Activated B cell treated with CpG ODN at 0.5 μM for 24 hours (primary cell): Measurements from ENCODE around the gene ZDHHC1. TPM values are rescaled to one million over a fixed set of nuclear protein-coding genes. Genes with fewer than 3 reads are reported as not detected.

Experiments
- ATAC-seq: fragments of 200-7000 bp; cut with Tn5 transposase; one replicate; pipeline ENCODE4 v1.10.0; 2021; ENCODE audit warnings: low read depth, mild to moderate bottlenecking, moderate library complexity
- CTCF ChIA-PET: fragments of 350-600 bp; sonication (Branson Sonifier 250); formaldehyde crosslinking; loops from one replicate; lab custom pipeline; 2021; ENCODE audit warnings: antibody characterized with exemption; lab: Charles Lee
- POLR2A ChIA-PET: fragments of 350-600 bp; sonication (Branson Sonifier 250); formaldehyde crosslinking; loops from one replicate; lab custom pipeline; 2021; ENCODE audit warnings: antibody characterized with exemption; lab: Charles Lee
- DNase-seq: peaks from one replicate; pipeline ENCODE4 v3.0.0; 2022
- H3K27ac Mint-ChIP-seq: one replicate; pipeline ENCODE4 v1.8.0; 2020; ENCODE audit warnings: mixed read lengths
- H3K27me3 Mint-ChIP-seq: one replicate; pipeline ENCODE4 v1.8.0; 2021; ENCODE audit warnings: mixed read lengths
- H3K36me3 Mint-ChIP-seq: one replicate; pipeline ENCODE4 v1.8.0; 2021; ENCODE audit warnings: low read depth, mixed read lengths
- H3K4me1 Mint-ChIP-seq: one replicate; pipeline ENCODE4 v1.8.0; 2021; ENCODE audit warnings: mixed read lengths
- H3K4me3 Mint-ChIP-seq: one replicate; pipeline ENCODE4 v1.8.0; 2020; ENCODE audit warnings: mild to moderate bottlenecking, mixed read lengths
- H3K9me3 Mint-ChIP-seq: one replicate; pipeline ENCODE4 v1.8.0; 2020; ENCODE audit warnings: mixed read lengths
- intact Hi-C: fragments of 100-400 bp; cut with micrococcal nuclease; formaldehyde crosslinking; loops from one replicate; pipeline ENCODE4 v1.15.1; 2024
- total RNA-seq: library from RNA; stranded (reverse); gene quantifications from 2 replicates; pipeline ENCODE4 v1.2.3, GENCODE V29; 2022
- TF ChIP-seq, protein P1 (sequence below): fragments of 200-600 bp; IDR thresholded peaks from one replicate; pipeline ENCODE4 v1.8.0; 2022; ENCODE audit warnings: antibody characterized with exemption, mild to moderate bottlenecking

Gene ZDHHC1
- total RNA-seq, 1 donor from 2014 or later: 3.8 TPM

DNA sequence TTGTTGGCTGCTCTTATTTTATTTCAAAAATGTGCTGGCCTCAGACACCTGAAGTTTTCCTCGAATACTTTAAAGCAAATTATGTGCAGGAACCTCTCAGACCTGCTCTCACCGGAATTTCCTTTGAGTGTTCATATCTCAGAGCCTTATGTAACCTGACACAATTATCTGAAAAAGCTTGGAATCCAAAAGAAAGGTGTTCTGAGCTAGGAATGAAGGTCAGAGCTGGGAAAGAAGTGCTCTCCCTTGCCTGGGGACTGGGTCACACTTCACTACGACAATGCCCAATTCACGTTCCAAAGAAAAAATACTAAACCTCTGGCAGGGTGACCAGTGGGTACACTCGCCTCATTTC, 8.0 kb upstream of the ZDHHC1 start:
- Mint-ChIP-seq H3K27me3 (peaks cover 28% of the 10 kb centered on the region), H3K36me3 (no peaks in the 10 kb centered on the region), H3K4me1 (peaks cover 2% of the 10 kb centered on the region), H3K4me3 (no peak overlapping the region), H3K9me3 (no peaks in the 10 kb centered on the region), H3K27ac (no peak overlapping the region)
- DNase-seq: no peak
- ATAC-seq: no peak
- ChIA-PET CTCF (interaction anchor here (1.2 to 1.3 kb wide), 2 partner anchors 23 to 41 kb away, joined by 3 to 5 read pairs; no protein-coding TSS in a partner anchor), POLR2A (no interaction called here)
- TF ChIP-seq, protein P1, sequence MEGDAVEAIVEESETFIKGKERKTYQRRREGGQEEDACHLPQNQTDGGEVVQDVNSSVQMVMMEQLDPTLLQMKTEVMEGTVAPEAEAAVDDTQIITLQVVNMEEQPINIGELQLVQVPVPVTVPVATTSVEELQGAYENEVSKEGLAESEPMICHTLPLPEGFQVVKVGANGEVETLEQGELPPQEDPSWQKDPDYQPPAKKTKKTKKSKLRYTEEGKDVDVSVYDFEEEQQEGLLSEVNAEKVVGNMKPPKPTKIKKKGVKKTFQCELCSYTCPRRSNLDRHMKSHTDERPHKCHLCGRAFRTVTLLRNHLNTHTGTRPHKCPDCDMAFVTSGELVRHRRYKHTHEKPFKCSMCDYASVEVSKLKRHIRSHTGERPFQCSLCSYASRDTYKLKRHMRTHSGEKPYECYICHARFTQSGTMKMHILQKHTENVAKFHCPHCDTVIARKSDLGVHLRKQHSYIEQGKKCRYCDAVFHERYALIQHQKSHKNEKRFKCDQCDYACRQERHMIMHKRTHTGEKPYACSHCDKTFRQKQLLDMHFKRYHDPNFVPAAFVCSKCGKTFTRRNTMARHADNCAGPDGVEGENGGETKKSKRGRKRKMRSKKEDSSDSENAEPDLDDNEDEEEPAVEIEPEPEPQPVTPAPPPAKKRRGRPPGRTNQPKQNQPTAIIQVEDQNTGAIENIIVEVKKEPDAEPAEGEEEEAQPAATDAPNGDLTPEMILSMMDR: no peak
- intact Hi-C loops: no loop called here

DNA sequence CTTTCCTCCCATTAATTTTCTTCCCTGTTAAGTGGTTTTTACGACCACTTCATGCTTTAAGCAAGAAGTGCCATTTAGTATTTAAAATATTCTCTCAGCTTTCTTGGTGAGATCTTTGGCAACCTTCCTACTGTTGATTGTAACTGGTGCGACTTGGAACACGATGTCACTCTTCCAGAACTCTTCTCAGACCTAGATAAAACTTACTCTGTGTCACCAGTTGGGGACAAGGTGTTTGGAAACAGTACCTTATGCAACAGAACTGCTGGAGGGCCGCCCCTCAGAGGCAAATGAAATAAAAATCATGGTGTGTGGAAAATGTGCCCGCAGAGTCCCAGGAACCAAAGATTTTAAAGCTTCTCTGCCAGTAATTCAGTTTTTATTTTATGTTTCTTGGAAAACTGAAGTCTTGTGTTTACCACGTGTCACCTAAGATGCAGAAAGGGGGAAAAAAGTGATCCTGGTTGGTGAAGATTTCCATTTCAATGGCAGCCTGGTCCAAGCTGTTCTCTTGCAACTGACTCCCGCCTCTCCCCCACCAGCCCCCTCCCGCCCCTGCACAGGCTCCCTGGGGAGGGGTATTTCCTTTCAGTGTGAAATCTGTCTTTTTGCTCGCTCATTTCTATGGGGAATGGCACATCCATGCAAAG, 7.5 kb upstream of the ZDHHC1 start:
- no peak overlapping the region for H3K27ac Mint-ChIP-seq
- ChIA-PET POLR2A (no interaction called here), CTCF (interaction anchor here (1.2 kb wide), 1 partner anchor 23 kb away, joined by 3 read pairs; no protein-coding TSS in a partner anchor)
- H3K9me3 Mint-ChIP-seq: no peaks in the 10 kb centered on the region
- intact Hi-C loops: no loop called here
- no peaks in the 10 kb centered on the region for H3K36me3 Mint-ChIP-seq
- H3K4me3 Mint-ChIP-seq: no peak overlapping the region
- H3K27me3 Mint-ChIP-seq: peaks cover 24% of the 10 kb centered on the region
- ATAC-seq (no peak), DNase-seq (no peak)
- TF ChIP-seq, protein P1: no peak
- peaks cover 2% of the 10 kb centered on the region for H3K4me1 Mint-ChIP-seq

DNA sequence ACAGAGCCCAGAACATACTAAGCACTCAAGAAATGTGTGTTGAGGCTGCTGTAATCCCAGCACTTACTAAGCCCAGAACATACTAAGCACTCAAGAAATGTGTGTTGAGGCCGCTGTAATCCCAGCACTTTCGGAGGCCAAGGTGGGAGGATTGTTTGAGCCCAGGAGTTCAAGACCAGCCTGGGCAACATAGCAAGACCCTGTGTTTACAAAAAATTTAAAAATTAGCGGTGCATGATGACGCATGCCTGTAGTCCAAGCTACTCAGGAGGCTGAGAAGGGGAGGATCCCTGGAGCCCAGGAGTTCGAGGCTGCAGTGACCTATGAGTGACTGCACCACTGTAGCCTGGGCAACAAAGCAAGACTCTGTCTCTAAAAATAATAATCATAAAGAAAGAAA, 6.7 kb upstream of the ZDHHC1 start:
- DNase-seq: no peak
- POLR2A ChIA-PET: no interaction called here
- TF ChIP-seq, protein P1: no peak
- CTCF ChIA-PET: interaction anchor here (1.2 kb wide), 1 partner anchor 11 kb away, joined by 4 read pairs; no protein-coding TSS in a partner anchor
- H3K9me3 Mint-ChIP-seq: no peaks in the 10 kb centered on the region
- H3K4me3 Mint-ChIP-seq: no peak overlapping the region
- peaks cover 23% of the 10 kb centered on the region for H3K27me3 Mint-ChIP-seq
- intact Hi-C loops: no loop called here
- ATAC-seq: no peak
- H3K27ac Mint-ChIP-seq: no peak overlapping the region
- H3K4me1 Mint-ChIP-seq: peaks cover 2% of the 10 kb centered on the region
- no peaks in the 10 kb centered on the region for H3K36me3 Mint-ChIP-seq

- ChIA-PET CTCF (no interaction called here), POLR2A (no interaction called here)
- Mint-ChIP-seq H3K27me3 (peaks cover 18% of the 10 kb centered on the region), H3K27ac (no peak overlapping the region), H3K4me3 (no peak overlapping the region), H3K9me3 (no peaks in the 10 kb centered on the region), H3K4me1 (peaks cover 6% of the 10 kb centered on the region), H3K36me3 (no peaks in the 10 kb centered on the region)
- DNase-seq: no peak
- TF ChIP-seq, protein P1: no peak
- no peak for ATAC-seq
- intact Hi-C loops: no loop called here
Observed at GRCh38 chr16:67421030-67421429, 4.8 kb upstream of the ZDHHC1 start.

DNA sequence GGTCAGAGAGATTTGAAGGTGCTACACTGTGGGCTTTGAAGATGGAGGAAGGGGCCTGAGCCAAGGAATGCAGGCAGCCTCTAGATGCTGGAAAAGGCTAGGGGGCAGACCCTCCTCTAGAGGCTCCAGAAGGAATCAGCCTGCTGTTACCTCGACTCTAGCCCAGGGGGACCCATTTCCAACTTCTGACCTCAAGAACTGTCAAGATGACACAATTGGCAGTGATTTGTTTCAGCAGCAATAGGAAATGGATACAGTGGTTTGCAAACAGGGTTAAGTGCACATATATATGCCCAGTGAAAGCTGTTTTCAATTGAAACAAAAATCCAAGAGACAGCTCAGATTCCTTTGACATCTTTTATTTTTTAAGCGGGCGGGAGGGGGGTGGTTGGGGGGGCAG, 3.7 kb upstream of the ZDHHC1 start:
- ChIA-PET POLR2A (interaction anchor here (0.6 kb wide), 1 partner anchor 61 kb away, joined by 4 read pairs; the partner anchor contains the start of gene ATP6V0D1), CTCF (no interaction called here)
- ATAC-seq: no peak
- H3K4me3 Mint-ChIP-seq: no peak overlapping the region
- no peaks in the 10 kb centered on the region for H3K9me3 Mint-ChIP-seq
- H3K36me3 Mint-ChIP-seq: no peaks in the 10 kb centered on the region
- peaks cover 16% of the 10 kb centered on the region for H3K27me3 Mint-ChIP-seq
- DNase-seq: no peak
- peaks cover 8% of the 10 kb centered on the region for H3K4me1 Mint-ChIP-seq
- TF ChIP-seq, protein P1: no peak
- intact Hi-C loops: loop anchor here (5.0 kb wide), 2 partner anchors 73 to 443 kb away; no protein-coding TSS in a partner anchor
- no peak overlapping the region for H3K27ac Mint-ChIP-seq
